Esophagus muscularis mucosa (tissue), 4 donors: Measurements from ENCODE around the gene WASF3. TPM values are rescaled to one million over a fixed set of nuclear protein-coding genes. Genes with fewer than 3 reads are reported as not detected.

Source experiments
- DNase-seq: peaks from one replicate; pipeline ENCODE4 v3.0.0-alpha.2; 2017; ENCODE audit errors: extremely low spot score
- H3K27ac ChIP-seq, 4 donors: fragments of 200-600 bp; sonication (generic); replicated peaks in 1 of 4; 1 replicate in 3 of 4; 2 replicates in 1 of 4; pipeline ENCODE4 v1.5.1; 2016 to 2019; ENCODE audit warnings: mild to moderate bottlenecking in 1 of 4
- H3K27me3 ChIP-seq, 4 donors: fragments of 200-600 bp; sonication (generic); one replicate each; pipeline versions ENCODE4 v1.5.1 to v1.6.0; 2016 to 2019
- H3K36me3 ChIP-seq, 4 donors: fragments of 200-600 bp; sonication (generic); one replicate each; pipeline ENCODE4 v1.5.1; 2016 to 2019
- H3K4me1 ChIP-seq, 4 donors: fragments of 200-600 bp; sonication (generic); one replicate each; pipeline ENCODE4 v1.5.1; 2016 to 2019
- H3K4me3 ChIP-seq, 4 donors: fragments of 200-600 bp; sonication (generic); 1 replicate in 2 of 4; 2 replicates in 2 of 4; pipeline ENCODE4 v1.5.1; 2016 to 2019; ENCODE audit warnings: mild to moderate bottlenecking in 4 of 4, moderate library complexity in 1 of 4
- H3K9me3 ChIP-seq, 4 donors: fragments of 200-600 bp; sonication (generic); 1 replicate in 3 of 4; 2 replicates in 1 of 4; pipeline ENCODE4 v1.5.1; 2016 to 2019
- CTCF ChIP-seq, 3 experiments: fragments of 200-600 bp in 2 of 3; fragments of 450-650 bp in 1 of 3; sonication (generic) in 2 of 3; IDR thresholded peaks; one replicate each; pipeline ENCODE4 v1.5.1; 2017 to 2019; ENCODE audit warnings: antibody characterized with exemption in 3 of 3, mild to moderate bottlenecking in 2 of 3, moderate library complexity in 1 of 3
- EP300 ChIP-seq: sonication (generic); formaldehyde crosslinking; IDR thresholded peaks from one replicate; pipeline ENCODE4 v1.6.1; 2017; ENCODE audit warnings: antibody characterized with exemption
- POLR2A ChIP-seq: fragments of 450-650 bp; IDR thresholded peaks from one replicate; pipeline ENCODE4 v1.6.1; 2017; ENCODE audit warnings: antibody characterized with exemption, moderate library complexity, mild to moderate bottlenecking, low read depth
- POLR2AphosphoS5 ChIP-seq, 2 donors: sonication (generic); formaldehyde crosslinking; IDR thresholded peaks; one replicate each; pipeline ENCODE4 v1.6.1; 2017; ENCODE audit warnings: antibody characterized with exemption in 2 of 2
- WGBS: methylation state at CpG from one replicate; pipeline ENCODE4 v1.1.5; 2018; 5-methylcytosine and 5-hydroxymethylcytosine counted together
- intact Hi-C: fragments of 100-400 bp; cut with DNase I; formaldehyde crosslinking; loops from one replicate; pipeline ENCODE4 v1.15.1; 2023
- total RNA-seq, 4 donors: library from RNA; depleted of rRNA; stranded (reverse); fragments of >200 nt; gene quantifications; one replicate each; pipeline versions ENCODE4 v1.1.0 to v1.2.1, GENCODE V29; 2016

The WASF3 gene
- total RNA-seq, 4 donors from 2014 or later, result 16.6 to 19.9 (median 18.4) TPM

- Histone ChIP-seq H3K9me3 (no peaks in the 10 kb centered on the region), H3K4me1 (no peaks in the 10 kb centered on the region), H3K36me3 (peaks cover 10 to 40% (median 37%) of the 10 kb centered on the region in 4 donors), H3K4me3 (no peak overlapping the region), H3K27ac (no peak overlapping the region), H3K27me3 (no peaks in the 10 kb centered on the region)
- WGBS, result 95% methylated on average over 5 of the region's 5 CpGs
- intact Hi-C loops, result no loop called here
- DNase-seq, result no peak
- no peak for TF ChIP-seq POLR2A
- no peak for TF ChIP-seq CTCF (IDR thresholded peaks at IDR 0.05)
- TF ChIP-seq EP300, result no peak
- TF ChIP-seq POLR2AphosphoS5 (IDR thresholded peaks at IDR 0.05), result no peak
Observed at GRCh38 chr13:26678330-26678729, 120.8 kb downstream of the WASF3 start.

DNA sequence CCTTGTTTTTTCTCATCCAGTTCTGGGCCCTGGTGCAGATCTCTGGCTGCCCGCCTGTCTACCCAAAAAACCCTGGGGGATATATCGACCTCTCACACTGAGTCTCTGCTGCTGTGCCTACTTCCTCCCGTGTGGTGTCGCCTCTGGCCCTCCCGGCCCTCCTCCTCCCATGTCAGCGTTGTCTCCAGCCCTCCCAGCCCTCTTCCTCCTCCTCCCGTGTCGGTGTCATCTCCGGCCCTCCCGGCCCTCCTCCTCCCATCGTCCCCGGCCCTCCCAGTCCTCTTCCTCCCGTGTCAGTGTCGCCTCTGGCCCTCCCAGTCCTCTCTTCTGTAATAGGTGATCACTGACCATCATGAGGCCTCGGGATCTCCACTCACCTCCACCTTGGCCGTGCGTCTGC, 121.3 kb downstream of the WASF3 start:
- H3K27me3 ChIP-seq, result no peaks in the 10 kb centered on the region
- no peak overlapping the region for H3K4me3 ChIP-seq
- H3K27ac ChIP-seq, result peak overlapping the region in 1 of 4 donors; percentile 45
- no peaks in the 10 kb centered on the region for H3K4me1 ChIP-seq
- DNase-seq, result no peak
- intact Hi-C loops, result no loop called here
- WGBS, result 77% methylated on average over 17 of the region's 17 CpGs
- peaks cover 10 to 45% (median 40%) of the 10 kb centered on the region in 4 donors for H3K36me3 ChIP-seq
- TF ChIP-seq CTCF (IDR thresholded peaks at IDR 0.05), result no peak
- no peak for TF ChIP-seq EP300
- TF ChIP-seq POLR2AphosphoS5 (IDR thresholded peaks at IDR 0.05), result no peak
- no peak for TF ChIP-seq POLR2A
- H3K9me3 ChIP-seq, result no peaks in the 10 kb centered on the region

- H3K9me3 ChIP-seq, result no peaks in the 10 kb centered on the region
- 75% methylated on average over 5 of the region's 5 CpGs for WGBS
- peaks cover 10 to 51% (median 44%) of the 10 kb centered on the region in 4 donors for H3K36me3 ChIP-seq
- intact Hi-C loops, result no loop called here
- H3K27ac ChIP-seq, result peak overlapping the region in 2 of 4 donors; percentile 21 to 45
- H3K27me3 ChIP-seq, result no peaks in the 10 kb centered on the region
- no peaks in the 10 kb centered on the region for H3K4me1 ChIP-seq
- TF ChIP-seq CTCF (IDR thresholded peaks at IDR 0.05), result no peak
- no peak for TF ChIP-seq POLR2A
- TF ChIP-seq EP300, result no peak
- TF ChIP-seq POLR2AphosphoS5 (IDR thresholded peaks at IDR 0.05), result no peak
- DNase-seq, result peak; percentile 29
- H3K4me3 ChIP-seq, result no peak overlapping the region
Observed at GRCh38 chr13:26679411-26680122, 122.1 kb downstream of the WASF3 start.

GRCh38 chr13:26680123-26680450, 122.6 kb downstream of the WASF3 start:
- WGBS, result 89% methylated on average over 8 of the region's 9 CpGs
- Histone ChIP-seq H3K4me3 (no peak overlapping the region), H3K4me1 (no peaks in the 10 kb centered on the region), H3K9me3 (no peaks in the 10 kb centered on the region), H3K27me3 (no peaks in the 10 kb centered on the region), H3K27ac (peak overlapping the region in 2 of 4 donors; percentile 21 to 45), H3K36me3 (peaks cover 10 to 57% (median 47%) of the 10 kb centered on the region in 4 donors)
- intact Hi-C loops, result no loop called here
- TF ChIP-seq EP300, result no peak
- TF ChIP-seq POLR2AphosphoS5 (IDR thresholded peaks at IDR 0.05), result no peak
- no peak for TF ChIP-seq CTCF (IDR thresholded peaks at IDR 0.05)
- TF ChIP-seq POLR2A, result no peak
- DNase-seq, result peak; percentile 64
